NOMO-1 treated with dmso at 0.1 percent for 144 hours (cell line): ENCODE results near the gene WDR77.

Experiments
- DNase-seq: peaks from one replicate; lab custom pipeline; 2025; ENCODE audit not compliant: unreplicated experiment; lab: John Stamatoyannopoulos, UW

WDR77 gene

DNA sequence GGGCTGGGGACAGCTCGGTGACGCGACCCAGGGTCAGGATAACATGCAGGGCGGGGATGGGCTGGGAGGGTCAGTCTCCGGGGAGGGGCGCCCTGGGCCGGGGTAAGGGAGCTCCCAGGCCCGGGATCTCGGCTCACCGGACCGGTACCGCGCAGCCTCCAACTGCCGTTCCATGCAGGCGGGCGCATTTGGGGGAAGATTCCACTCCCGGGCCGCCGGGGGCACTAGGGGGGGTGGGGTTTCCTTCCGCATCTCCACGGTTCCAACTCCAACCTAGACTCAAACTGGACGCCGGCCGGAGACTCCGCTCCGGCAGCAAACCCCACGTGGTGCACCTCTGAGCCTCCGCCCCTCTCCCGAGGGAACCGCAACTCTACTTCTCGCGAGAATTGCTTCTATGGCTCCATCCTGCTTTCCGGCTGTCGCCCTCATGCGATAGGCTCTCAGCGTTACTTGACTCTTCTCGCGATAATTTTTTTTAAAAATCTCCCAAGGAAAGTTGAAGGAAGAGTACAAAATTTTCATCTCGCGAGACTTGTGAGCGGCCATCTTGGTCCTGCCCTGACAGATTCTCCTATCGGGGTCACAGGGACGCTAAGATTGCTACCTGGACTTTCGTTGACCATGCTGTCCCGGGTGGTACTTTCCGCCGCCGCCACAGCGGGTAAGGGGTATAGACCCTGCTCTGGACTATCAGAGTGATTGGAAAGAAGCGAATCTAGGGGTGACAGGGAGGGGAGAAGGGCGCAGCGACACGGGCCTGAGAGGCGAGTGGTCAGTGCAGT, at the start of gene WDR77, which contains the start of gene ATP5PB:
TSS of gene WDR77 (minus strand) at position 339 of the 785 bp plus-strand sequence. CDS start at position 252, 87 bp downstream.
TSS of gene ATP5PB (plus strand) at position 547 of the 785 bp plus-strand sequence. CDS start at position 625, 78 bp downstream.
- DNase-seq, result peak; percentile 99

DNA sequence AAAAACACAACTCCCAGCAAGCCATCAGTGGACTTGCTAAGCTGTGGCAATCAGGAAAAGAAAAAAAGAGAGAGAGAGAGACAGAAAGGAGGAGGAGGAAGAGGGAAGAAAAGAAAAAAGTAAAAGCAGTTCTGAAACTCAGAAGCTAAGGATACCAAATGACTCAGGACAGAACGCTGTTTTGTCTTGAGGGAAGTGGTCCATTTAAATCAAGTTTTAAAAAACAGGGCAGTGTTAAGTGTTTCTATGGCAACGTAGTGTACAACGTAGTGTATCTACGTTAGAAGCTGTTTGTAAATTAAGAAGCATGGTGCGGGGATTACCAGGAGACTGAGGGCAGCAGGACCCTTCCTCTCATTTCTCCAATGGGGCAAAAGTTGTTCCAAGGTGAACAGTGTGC, 48.5 kb upstream of the WDR77 start:
- no peak for DNase-seq

DNA sequence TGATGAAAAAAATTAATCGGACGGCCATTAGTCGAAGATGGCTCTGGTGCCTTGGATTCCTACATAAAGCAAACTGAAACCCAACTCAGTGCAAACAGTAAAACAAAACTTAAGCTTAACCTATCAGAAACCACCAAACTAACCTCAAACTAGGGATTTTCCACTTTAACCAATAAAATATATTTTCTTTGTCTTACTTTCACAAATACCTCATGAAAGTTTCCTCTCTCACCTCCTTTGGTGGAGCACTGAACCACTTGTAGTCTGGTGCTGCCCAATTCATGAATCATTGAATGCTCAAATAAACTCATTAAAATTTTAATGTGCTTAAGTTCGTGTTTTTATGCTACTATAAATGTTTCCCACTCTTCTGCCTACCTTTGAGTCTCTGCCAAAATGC, 47.3 kb upstream of the WDR77 start:
- DNase-seq, result no peak

DNA sequence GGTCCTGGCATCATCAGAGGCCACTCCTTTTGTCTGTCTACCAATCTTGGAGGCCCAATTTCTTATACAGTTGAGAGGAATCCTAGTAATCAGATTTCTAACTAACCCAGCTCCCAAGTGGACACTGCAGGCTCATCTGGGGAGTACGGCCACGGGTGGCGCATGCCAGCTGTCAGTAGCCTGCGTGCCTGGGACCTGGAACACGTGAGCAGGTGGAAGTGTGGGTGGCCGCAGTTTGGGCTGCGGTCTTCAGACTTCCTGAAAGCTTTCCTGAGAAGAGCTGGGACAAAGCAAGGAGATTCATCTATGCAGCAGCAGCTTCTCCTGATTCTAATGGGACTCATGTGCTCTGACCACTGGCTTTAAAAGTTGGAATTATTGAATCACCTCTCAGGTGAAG, 42.0 kb upstream of the WDR77 start:
- DNase-seq, result no peak

DNA sequence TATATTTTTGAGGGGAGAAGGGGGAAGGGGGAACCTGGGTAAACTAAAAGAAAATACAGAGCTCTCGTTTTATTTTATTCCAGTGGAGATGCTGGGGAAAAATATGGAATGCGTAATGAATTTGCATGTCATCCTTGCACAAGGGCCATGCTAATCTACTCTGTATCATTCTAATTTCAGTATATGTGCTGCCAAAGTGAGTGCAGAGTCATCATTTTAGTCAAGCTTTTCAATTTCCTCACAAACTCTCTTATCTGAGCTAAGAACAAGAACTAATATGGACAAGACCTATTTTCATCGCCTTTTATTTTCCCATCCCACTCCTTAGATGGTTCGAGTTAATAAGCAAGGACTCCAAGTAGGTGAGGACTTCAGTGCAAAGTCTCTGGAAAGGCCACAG, 41.2 kb upstream of the WDR77 start:
- DNase-seq, result no peak

DNA sequence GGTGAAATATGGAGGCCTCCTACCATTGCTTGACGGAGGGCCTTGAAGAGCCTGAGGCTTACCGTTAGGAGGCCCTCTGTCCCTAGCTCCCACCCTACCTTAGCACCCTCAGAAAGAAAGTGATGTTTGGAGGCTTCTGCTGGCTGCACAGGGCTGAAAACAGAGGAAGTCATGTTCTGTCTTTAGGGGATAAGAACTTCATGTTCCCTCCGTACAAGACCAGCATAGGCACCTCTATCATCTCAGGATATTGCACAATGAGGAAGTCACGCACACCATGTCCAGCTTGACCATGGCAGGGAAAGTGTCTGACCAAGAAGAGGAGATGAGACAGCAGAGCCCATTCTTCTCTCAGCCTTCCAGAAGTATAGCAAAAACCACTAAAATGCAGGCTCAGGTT, 40.5 kb upstream of the WDR77 start:
- DNase-seq, result no peak

DNA sequence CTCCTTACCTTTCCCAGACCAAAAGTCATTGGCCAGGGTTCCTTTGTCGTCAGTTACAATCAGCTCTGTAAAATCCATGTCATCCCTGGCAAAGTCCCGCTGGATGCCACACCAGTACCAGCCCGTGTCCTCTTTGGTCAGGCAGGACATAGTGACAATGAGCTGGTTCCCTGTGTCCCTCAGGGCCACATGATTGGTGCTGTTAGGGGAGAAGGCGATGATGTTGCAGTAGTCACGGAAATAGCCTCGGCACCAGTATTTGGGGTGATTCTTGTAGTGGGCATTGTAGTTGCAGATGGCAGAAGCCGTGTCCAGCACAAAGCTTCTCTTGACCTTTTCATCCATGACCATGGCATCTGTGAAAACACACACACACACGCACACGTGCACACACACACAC, 39.6 kb upstream of the WDR77 start:
- no peak for DNase-seq

DNA sequence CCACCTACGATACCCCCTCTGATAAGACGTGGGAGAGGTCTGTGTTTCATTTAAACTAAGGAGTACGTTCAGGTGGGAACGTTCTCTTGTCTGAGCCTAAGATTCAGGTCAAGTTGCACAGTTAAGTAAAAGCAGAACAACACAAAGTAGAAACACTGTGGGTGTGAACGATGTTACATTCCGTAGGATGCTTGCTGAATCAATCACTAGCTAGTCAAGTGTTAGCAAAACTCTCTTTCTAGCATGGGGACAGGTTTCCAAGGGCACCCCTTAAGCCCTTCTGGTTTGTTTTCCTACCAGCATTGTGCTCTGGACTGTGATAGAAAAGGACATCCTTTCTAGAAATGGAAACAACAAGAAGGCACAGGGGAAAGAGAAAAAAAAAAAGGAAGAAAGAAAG, 38.1 kb upstream of the WDR77 start:
- DNase-seq, result no peak

DNA sequence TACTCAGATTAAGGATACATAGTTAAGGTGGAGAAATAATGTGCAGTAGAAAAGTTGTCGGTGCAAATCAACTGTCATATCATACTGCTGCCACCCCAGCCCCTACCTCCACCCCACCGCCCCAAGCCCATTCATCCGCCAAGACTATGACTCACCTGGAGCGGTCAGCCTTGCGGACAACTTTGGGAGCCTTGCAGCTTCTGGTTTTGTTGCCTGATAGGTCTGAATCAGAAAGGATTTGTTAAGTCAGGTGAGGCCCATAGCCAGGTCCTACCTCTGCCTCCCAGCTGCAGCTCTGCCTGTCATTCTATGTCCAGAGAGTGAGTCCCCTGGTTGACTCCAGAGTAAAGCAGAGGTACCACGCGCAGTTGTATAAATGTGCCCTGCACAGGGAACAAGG, 37.4 kb upstream of the WDR77 start:
- no peak for DNase-seq

DNA sequence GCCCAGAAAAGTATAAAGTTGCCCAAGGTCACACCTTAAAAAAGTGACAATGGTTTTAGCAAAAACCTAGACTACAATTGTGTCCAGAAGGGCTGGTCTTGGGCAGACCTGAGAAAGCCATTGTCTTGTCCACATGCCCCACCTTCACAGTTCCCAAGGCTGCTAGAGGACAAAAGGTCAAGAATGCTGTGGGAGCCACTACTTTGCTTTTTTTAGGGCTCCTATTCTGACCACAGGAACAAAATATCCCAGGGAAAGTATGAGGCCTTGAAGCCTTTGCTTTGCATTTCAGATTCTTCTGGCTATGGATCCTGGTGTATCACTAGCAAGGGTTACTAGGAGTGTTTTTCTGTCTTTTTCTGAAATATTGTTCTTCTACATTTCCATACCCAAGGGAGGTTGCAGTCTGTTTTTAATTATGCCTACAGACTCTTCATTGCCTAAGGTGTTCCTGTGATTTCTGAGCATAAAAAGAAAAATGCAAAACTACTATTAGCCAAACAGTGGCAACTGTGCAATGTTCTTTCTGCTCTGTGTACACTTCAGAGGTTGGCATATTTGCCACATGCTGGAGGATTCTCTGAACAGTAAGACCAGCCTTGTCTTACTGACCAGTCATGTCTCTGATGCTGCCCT, 35.5 kb upstream of the WDR77 start:
- DNase-seq, result no peak

DNA sequence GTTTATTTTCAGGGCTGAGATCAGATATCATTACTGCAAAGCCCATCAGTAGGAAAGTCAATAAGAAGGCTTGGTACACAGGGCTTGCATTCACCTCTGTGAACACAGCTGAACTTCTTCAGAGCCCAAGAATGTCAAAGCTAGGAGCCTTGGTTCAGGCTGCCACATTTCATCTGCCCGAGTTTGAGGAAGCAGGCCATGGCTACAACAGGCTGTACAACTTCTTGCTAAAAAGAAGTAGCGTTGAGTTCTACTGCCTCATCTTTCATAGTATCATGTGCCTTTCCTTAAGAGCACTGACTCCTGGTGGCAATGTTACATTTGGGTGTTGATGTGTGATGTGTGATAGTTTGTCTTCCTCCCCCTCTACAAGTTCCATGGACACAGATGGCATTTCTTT, 34.8 kb upstream of the WDR77 start:
- no peak for DNase-seq

DNA sequence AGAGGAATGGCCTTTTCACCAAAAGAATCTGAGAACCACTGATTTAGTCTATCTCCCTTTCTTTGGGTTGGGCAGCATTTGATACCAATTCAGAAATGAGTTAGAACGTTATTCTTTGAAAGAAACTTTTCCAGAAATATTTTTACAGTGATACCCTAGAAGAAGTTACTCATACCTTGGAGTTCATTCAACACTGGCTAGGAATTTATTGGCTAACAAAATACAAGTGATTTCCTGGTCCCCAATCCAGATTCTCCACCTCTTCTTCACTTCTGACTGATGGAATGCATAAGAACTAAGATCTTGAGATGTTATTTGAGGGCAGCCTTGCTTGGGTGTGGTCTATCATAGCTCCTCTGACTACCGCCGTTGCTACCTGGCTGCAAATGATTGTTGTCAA, 34.1 kb upstream of the WDR77 start:
- no peak for DNase-seq

DNA sequence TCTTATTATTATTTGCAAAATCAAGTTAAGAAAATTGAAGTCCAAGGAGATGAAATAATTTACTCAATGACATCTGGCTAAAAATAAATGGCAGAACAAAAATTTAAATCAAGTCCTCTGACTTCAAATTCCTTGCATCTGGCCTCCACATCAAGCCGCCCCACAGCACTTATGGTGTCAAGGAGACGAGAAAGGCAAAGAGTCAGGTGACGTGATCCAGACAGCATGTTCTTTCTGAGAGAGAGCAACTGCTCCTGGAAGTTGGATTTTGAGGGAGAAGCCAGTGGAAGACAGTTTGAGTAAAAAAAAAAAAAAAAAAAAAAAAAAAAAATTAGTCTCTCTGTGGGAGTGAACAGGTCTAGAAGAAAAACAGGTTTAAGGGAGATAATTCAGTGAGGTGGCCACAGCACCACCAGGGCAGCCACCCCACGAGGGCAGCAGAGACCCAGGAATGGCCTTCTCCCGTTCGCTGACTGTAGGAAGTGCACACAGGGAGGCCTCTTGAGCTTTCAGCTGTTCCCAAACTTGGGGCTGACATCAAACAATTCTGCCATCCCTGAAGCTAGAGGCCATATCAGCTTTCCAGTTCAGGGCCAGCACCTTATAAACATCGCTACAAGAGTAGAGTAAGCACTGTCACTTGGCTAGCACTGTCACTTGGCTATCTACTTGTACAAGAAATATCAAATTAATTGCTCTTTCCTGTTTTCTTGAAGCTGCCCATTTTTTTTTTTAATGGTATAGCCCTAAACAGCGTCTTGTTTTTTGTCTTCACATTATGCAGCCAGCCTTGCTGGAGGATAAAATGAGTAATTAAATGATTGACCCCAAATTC, 32.5 kb upstream of the WDR77 start:
- DNase-seq, result peak; percentile 72

DNA sequence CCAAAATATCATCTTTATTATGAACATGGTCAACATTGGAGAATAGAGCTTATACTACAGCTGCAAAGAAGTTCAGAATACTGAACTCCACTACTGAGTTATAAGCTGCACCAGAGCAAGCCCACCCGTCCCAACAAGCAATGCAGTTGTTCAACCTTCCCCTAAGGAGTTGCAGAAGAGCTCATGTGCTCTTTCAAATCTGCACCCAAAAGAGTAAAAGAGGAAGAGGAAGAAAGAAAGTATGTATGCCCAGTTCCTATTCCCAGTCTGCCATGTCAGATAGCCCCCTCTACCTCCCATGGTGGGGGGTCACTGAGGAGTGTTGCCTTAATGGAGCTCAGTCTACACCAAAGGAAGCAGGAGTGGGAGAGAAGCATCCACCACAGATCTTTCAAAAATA, 31.6 kb upstream of the WDR77 start:
- DNase-seq, result no peak

DNA sequence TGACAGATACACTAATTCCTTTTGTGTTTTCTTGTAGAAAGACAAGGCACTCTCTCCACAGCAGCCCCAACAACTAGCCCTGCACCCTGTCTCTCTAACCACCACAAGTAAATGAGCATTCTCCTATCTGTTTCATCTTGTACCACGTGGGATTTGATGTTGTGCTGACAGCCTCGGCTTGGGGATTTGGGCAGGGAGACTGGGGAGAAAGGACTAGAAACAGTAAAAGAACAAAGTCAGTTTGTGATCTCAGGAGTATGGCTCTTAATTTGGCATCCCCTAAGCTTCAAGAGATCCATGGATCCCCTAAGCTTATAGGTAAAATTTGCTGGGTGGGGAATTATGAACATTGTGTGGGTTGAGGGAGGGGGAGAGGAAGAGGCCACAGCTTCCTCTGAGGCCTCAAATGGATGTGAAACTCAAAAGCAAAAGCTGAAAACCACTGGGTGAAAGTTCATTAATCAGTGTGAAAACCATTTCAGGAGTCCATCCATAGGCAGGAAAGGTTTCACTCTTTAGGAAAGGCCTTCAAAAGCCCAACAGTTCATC, 27.8 kb upstream of the WDR77 start:
- peak; percentile 20 for DNase-seq

DNA sequence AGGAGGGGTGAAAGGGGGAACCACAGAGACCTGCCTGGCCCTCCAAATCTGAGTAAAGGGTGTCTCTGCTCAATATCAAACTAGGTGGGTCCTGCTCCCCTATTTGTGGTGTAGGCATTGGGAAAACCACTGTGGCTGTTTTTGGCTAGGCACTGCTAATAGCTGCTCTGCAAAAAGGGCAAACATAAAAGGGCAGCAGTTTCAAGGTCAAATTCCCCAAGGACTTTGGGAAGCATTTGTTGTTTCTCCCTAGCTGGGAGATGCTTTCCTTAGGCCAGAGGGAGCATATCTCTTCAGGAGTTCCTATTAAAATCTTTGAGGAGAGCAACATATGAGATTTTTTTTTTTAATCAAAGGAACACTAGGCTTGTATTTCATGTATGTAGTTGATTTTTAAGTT, 27.2 kb upstream of the WDR77 start:
- DNase-seq, result no peak

DNA sequence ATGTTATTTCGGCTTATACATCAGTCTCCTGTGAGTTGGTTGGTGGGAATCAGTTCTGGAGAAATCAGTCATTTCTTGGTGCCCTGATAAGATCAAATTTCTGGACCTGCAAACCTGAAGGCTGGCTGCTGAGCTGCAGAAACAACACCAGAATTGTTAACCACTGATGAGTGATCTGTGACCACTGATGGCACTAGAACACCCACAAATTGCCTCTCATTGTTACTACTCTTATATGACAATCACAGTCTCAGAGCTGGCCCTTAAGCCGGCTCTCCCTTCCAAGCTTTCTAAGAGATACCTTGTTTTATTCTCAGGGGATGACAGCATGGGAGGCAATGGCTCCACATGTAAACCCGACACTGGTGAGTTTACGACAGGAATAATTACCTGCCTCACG, 26.6 kb upstream of the WDR77 start:
- no peak for DNase-seq

DNA sequence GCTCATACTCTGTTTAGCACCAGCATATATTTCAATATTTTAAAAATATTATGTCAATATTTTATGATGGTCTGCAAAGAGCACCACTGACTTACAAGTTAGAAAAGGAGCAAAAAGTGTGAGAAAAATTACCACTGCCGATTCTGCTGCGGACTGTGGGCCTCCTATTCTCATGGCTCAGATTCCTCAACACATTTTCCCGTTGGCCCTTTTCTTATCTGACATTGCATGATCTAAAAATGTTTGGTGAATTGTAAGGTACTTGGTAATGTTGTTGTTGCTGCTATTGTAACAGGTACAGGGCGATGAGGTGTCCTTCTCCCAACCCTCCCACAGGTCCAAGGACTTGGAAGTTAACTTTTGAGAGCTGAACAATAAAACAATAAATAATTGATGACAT, 25.5 kb upstream of the WDR77 start:
- DNase-seq, result no peak

DNA sequence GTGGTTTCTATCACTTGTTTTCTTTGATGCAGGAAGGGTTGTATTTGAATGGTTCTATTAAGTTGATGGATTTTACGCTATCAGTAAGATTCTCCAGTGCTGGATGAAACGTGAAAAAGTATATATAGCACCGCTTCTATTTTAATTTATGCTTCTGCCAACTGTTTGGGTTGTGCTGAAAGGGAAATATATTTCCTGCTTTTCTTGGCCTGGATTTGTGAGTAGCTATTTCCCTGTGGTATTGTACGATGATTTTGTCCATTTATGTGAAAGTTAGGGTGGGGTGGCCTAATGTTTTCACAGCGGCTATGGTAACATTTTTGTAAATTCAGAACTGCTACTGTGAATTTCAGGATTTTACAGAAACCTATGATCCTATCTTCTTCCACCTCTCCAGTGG, 25.1 kb upstream of the WDR77 start:
- no peak for DNase-seq

DNA sequence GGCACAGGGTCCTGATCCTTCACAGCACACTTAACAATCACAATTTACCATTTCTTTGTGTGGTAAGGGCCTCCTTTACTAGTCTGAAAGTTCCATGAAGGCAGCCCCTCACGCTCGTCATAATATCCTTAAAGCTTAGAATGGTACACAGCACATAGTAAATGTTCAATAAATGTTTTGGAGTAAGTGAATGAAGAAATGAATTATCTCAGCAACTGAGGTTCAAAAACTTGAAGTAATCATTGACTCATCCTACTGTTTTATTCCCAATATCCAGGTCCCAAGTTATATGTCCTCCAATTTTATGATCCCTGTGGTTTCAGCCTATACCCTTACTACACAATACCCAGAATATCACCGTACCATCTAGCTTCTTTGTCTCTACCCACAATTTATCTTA, 22.5 kb upstream of the WDR77 start:
- no peak for DNase-seq

DNA sequence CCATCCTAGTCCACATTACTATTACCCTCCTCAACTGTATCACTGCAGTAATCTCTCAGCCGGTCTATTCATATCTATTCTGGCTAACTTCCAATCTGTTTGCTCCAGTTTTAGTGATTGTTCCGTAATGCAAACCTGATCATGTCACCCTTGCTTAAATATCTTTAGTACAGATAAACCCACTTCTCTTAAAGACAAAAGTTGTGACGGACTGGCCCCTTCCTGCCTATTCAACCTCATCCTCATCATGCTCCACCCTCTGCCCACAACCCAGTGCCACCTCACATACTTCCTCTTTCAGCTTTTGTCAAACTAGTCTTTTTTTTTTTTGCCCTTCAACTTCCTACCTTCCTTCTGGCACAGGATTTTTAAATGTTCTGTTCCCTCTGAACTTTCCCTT, 22.0 kb upstream of the WDR77 start:
- peak; percentile 96 for DNase-seq

DNA sequence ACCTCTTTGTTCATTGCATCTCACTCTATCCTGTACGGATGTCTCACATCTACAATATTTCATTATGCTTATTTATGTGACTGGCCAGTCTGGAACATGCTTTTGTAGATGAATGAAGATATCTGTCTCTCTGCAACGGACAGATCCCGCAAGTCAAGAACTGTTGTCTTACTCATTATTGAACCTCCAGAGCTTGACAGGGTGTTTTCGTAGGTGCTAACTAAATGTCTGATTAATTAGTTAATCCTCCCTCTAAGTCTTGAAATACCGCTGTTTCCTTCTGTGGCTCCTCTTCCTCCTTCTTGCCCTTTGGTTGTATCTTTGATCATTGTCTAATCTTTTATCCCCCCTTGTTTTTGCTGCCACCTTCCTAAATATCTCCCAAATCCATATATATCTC, 21.5 kb upstream of the WDR77 start:
- no peak for DNase-seq
